ENCODE measurements around the gene GHDC. TPM values are rescaled to one million over a fixed set of nuclear protein-coding genes. Genes with fewer than 3 reads are reported as not detected.

The GHDC gene
- total RNA-seq, 2 donors from 2014 or later, result 45.3 to 106 TPM

- Histone ChIP-seq H3K9me3 (no peaks in the 10 kb centered on the region), H3K27ac (no peak overlapping the region), H3K4me1 (replicated peaks) (no peaks in the 10 kb centered on the region), H3K4me3 (no peak overlapping the region), H3K27me3 (replicated peaks; ENCODE audit: insufficient read depth) (no peaks in the 10 kb centered on the region), H3K36me3 (peaks cover 0 to 11% of the 10 kb centered on the region in 2 donors)
- no peak for DNase-seq (ENCODE audit: low spot score)
- intact Hi-C loops (cut with DNase I), result no loop called here
- TF ChIP-seq POLR2AphosphoS5 (IDR thresholded peaks at IDR 0.05), result no peak
- TF ChIP-seq CTCF (IDR thresholded peaks at IDR 0.05), result no peak
- TF ChIP-seq POLR2A (IDR thresholded peaks at IDR 0.05), result no peak
- WGBS, result 95% methylated on average over 6 of the region's 6 CpGs
These were observed 7.9 kb upstream of the GHDC start for GRCh38 chr17:42202159-42202558.

GRCh38 chr17:42201458-42201772 lies 7.1 kb upstream of the GHDC start:
- H3K4me1 ChIP-seq (replicated peaks), result no peaks in the 10 kb centered on the region
- TF ChIP-seq POLR2A (IDR thresholded peaks at IDR 0.05) (no peak), CTCF (IDR thresholded peaks at IDR 0.05) (no peak)
- intact Hi-C loops (cut with DNase I), result no loop called here
- H3K36me3 ChIP-seq, result peaks cover 0 to 10% of the 10 kb centered on the region in 2 donors
- no peaks in the 10 kb centered on the region for H3K27me3 ChIP-seq (replicated peaks; ENCODE audit: insufficient read depth)
- H3K4me3 ChIP-seq, result no peak overlapping the region
- no peaks in the 10 kb centered on the region for H3K9me3 ChIP-seq
- DNase-seq (ENCODE audit: low spot score), result no peak
- WGBS, result 90% methylated on average over 10 of the region's 10 CpGs
- H3K27ac ChIP-seq, result no peak overlapping the region

- Histone ChIP-seq H3K4me1 (replicated peaks) (no peaks in the 10 kb centered on the region), H3K27me3 (replicated peaks; ENCODE audit: insufficient read depth) (no peaks in the 10 kb centered on the region), H3K27ac (no peak overlapping the region), H3K9me3 (no peaks in the 10 kb centered on the region), H3K36me3 (peaks cover 0 to 5% of the 10 kb centered on the region in 2 donors), H3K4me3 (no peak overlapping the region)
- intact Hi-C loops (cut with DNase I), result no loop called here
- WGBS, result 62% methylated on average over 14 of the region's 14 CpGs
- TF ChIP-seq CTCF (IDR thresholded peaks at IDR 0.05), result no peak
- TF ChIP-seq POLR2A (IDR thresholded peaks at IDR 0.05), result no peak
- TF ChIP-seq POLR2AphosphoS5 (IDR thresholded peaks at IDR 0.05), result no peak
- no peak for DNase-seq (ENCODE audit: low spot score)
These were observed 6.6 kb upstream of the GHDC start for GRCh38 chr17:42200706-42201457.

GRCh38 chr17:42199416-42200011 lies 5.2 kb upstream of the GHDC start:
- intact Hi-C loops (cut with DNase I), result no loop called here
- Histone ChIP-seq H3K4me3 (no peak overlapping the region), H3K27me3 (replicated peaks; ENCODE audit: insufficient read depth) (no peaks in the 10 kb centered on the region), H3K27ac (no peak overlapping the region), H3K9me3 (no peaks in the 10 kb centered on the region), H3K36me3 (peaks cover 0 to 5% of the 10 kb centered on the region in 2 donors), H3K4me1 (replicated peaks) (no peaks in the 10 kb centered on the region)
- TF ChIP-seq CTCF (IDR thresholded peaks at IDR 0.05) (no peak), POLR2A (IDR thresholded peaks at IDR 0.05) (no peak), POLR2AphosphoS5 (IDR thresholded peaks at IDR 0.05) (no peak)
- 81% methylated on average over 12 of the region's 12 CpGs for WGBS
- no peak for DNase-seq (ENCODE audit: low spot score)

- Histone ChIP-seq H3K27me3 (replicated peaks; ENCODE audit: insufficient read depth) (no peaks in the 10 kb centered on the region), H3K36me3 (peaks cover 0 to 5% of the 10 kb centered on the region in 2 donors), H3K9me3 (no peaks in the 10 kb centered on the region), H3K4me3 (no peak overlapping the region), H3K4me1 (replicated peaks) (no peaks in the 10 kb centered on the region), H3K27ac (no peak overlapping the region)
- no peak for DNase-seq (ENCODE audit: low spot score)
- no peak for TF ChIP-seq POLR2AphosphoS5 (IDR thresholded peaks at IDR 0.05)
- TF ChIP-seq CTCF (IDR thresholded peaks at IDR 0.05), result no peak
- intact Hi-C loops (cut with DNase I), result no loop called here
- WGBS, result 67% methylated on average over 4 of the region's 4 CpGs
These were observed 4.6 kb upstream of the GHDC start for GRCh38 chr17:42198897-42199296.
